H1 (cell line): ENCODE results near the gene MYO1G. TPM values are rescaled to one million over a fixed set of nuclear protein-coding genes. Genes with fewer than 3 reads are reported as not detected.

ENCODE experiments used
- CTCF ChIA-PET: fragments of 300-600 bp; sonication (Branson Sonifier 250); formaldehyde crosslinking; loops from one replicate; lab custom pipeline; 2021; ENCODE audit not compliant: partially characterized antibody; lab: Charles Lee
- POLR2A ChIA-PET: fragments of 300-600 bp; sonication (Branson Sonifier 250); formaldehyde crosslinking; loops from one replicate; lab custom pipeline; 2021; ENCODE audit warnings: inconsistent platforms; ENCODE audit not compliant: partially characterized antibody; lab: Charles Lee
- DNase-seq, 2 experiments: peaks; one replicate each; pipeline versions ENCODE4 v3.0.0 to v3.0.0-alpha.2; 2010 to 2022; ENCODE audit warnings: low spot score in 2 of 2, low read depth in 1 of 2, mixed read lengths in 1 of 2
- FAIRE-seq: peaks from 2 replicates; lab custom pipeline; 2011; peaks lifted over from hg19 to GRCh38; lab: Jason Lieb, UNC
- H2AFZ ChIP-seq: 2 replicates; pipeline ENCODE4 v1.8.1; 2012; ENCODE audit warnings: low read length, inconsistent platforms
- H2AK5ac ChIP-seq: 2 replicates; pipeline ENCODE4 v1.6.1; 2013; ENCODE audit warnings: low read depth, low read length
- H2BK120ac ChIP-seq: replicated peaks from 2 replicates; pipeline ENCODE3; 2013; ENCODE audit warnings: low read depth, low read length, inconsistent platforms
- H2BK12ac ChIP-seq: 2 replicates; pipeline ENCODE4 v1.6.1; 2013; ENCODE audit warnings: low read depth, low read length
- H2BK15ac ChIP-seq: 2 replicates; pipeline ENCODE4 v1.6.1; 2013; ENCODE audit warnings: low read length
- H2BK20ac ChIP-seq: 2 replicates; pipeline ENCODE4 v1.6.1; 2013; ENCODE audit warnings: low read length
- H2BK5ac ChIP-seq: 2 replicates; pipeline ENCODE4 v1.6.1; 2013; ENCODE audit warnings: low read depth, low read length
- H3K14ac ChIP-seq: 2 replicates; pipeline ENCODE4 v1.6.1; 2013; ENCODE audit warnings: inconsistent platforms; ENCODE audit not compliant: insufficient read length
- H3K18ac ChIP-seq: 2 replicates; pipeline ENCODE4 v1.6.1; 2013; ENCODE audit warnings: low read length; ENCODE audit errors: extremely low read depth
- H3K23ac ChIP-seq: 2 replicates; pipeline ENCODE4 v1.6.1; 2013; ENCODE audit warnings: inconsistent platforms; ENCODE audit not compliant: insufficient read length
- H3K23me2 ChIP-seq: 2 replicates; pipeline ENCODE4 v1.6.1; 2013; ENCODE audit warnings: low read depth, low read length
- H3K27ac ChIP-seq: 2 replicates; pipeline ENCODE4 v1.6.1; 2011; ENCODE audit warnings: low read depth, low read length, inconsistent platforms
- H3K27me3 ChIP-seq, 4 experiments: replicated peaks in 1 of 4; 1 replicate in 1 of 4; 2 replicates in 3 of 4; pipeline versions ENCODE4 v1.6.1 to v1.8.1; 2011 to 2013; ENCODE audit warnings: low read length in 3 of 4, mild to moderate bottlenecking in 3 of 4, inconsistent platforms in 2 of 4, mixed read lengths in 2 of 4, moderate library complexity in 1 of 4; ENCODE audit not compliant: control insufficient read depth in 3 of 4, insufficient read depth in 3 of 4; ENCODE audit errors: extremely low read depth in 1 of 4
- H3K36me3 ChIP-seq, 4 experiments: 2 replicates each; pipeline versions ENCODE4 v1.6.1 to v1.8.1; 2011 to 2013; ENCODE audit warnings: mild to moderate bottlenecking in 4 of 4, low read length in 3 of 4, moderate library complexity in 2 of 4, control low read depth in 1 of 4, inconsistent platforms in 1 of 4; ENCODE audit not compliant: insufficient read depth in 4 of 4, control insufficient read depth in 2 of 4
- H3K4ac ChIP-seq: replicated peaks from 2 replicates; pipeline ENCODE3; 2013; ENCODE audit warnings: low read length, low read depth, mixed read lengths, inconsistent platforms; ENCODE audit not compliant: insufficient read length
- H3K4me1 ChIP-seq, 4 experiments: replicated peaks in 1 of 4; 1 replicate in 1 of 4; 2 replicates in 3 of 4; pipeline versions ENCODE4 v1.6.1 to v1.8.1; 2011 to 2013; ENCODE audit warnings: low read length in 3 of 4, inconsistent platforms in 2 of 4, mixed read lengths in 1 of 4; ENCODE audit not compliant: insufficient read depth in 4 of 4, control insufficient read depth in 3 of 4
- H3K4me2 ChIP-seq, 2 experiments: 2 replicates each; pipeline versions ENCODE4 v1.6.1 to v1.8.1; 2011 to 2013; ENCODE audit warnings: low read depth in 2 of 2, low read length in 2 of 2, control low read depth in 1 of 2, inconsistent platforms in 1 of 2, mild to moderate bottlenecking in 1 of 2; ENCODE audit not compliant: insufficient read depth in 1 of 2
- H3K4me3 ChIP-seq, 4 experiments: fragments of 200-600, 300-600 bp in 1 of 4; sonication (generic), shearing (Covaris generic), sonication (Bioruptor Twin) in 1 of 4; 2 replicates each; pipeline versions ENCODE4 v1.5.1 to v1.8.1; 2011 to 2016; ENCODE audit warnings: low read length in 4 of 4, low read depth in 3 of 4, control low read depth in 2 of 4, inconsistent platforms in 2 of 4, mild to moderate bottlenecking in 2 of 4, mixed read lengths in 1 of 4, moderate library complexity in 1 of 4; ENCODE audit not compliant: insufficient read depth in 2 of 4; ENCODE audit errors: extremely low read depth in 1 of 4
- H3K56ac ChIP-seq: replicated peaks from 2 replicates; pipeline ENCODE3; 2013; ENCODE audit warnings: low read depth, mild to moderate bottlenecking, mixed read lengths, low read length, inconsistent platforms; ENCODE audit not compliant: insufficient read length
- H3K79me1 ChIP-seq: 2 replicates; pipeline ENCODE4 v1.6.1; 2013; ENCODE audit warnings: low read depth, low read length, control low read depth
- H3K79me2 ChIP-seq, 2 experiments: 2 replicates each; pipeline versions ENCODE4 v1.6.1 to v1.8.1; 2012 to 2013; ENCODE audit warnings: low read length in 2 of 2, mild to moderate bottlenecking in 2 of 2, inconsistent platforms in 1 of 2; ENCODE audit not compliant: insufficient read depth in 2 of 2, control insufficient read depth in 1 of 2
- H3K9ac ChIP-seq, 4 experiments: replicated peaks in 1 of 4; 1 replicate in 1 of 4; 2 replicates in 3 of 4; pipeline versions ENCODE4 v1.6.1 to v1.8.1; 2011 to 2013; ENCODE audit warnings: low read depth in 3 of 4, low read length in 3 of 4, control low read depth in 2 of 4, mild to moderate bottlenecking in 2 of 4, moderate library complexity in 2 of 4, inconsistent platforms in 1 of 4; ENCODE audit errors: extremely low read depth in 1 of 4
- H3K9me3 ChIP-seq, 2 experiments: 2 replicates each; pipeline versions ENCODE4 v1.6.1 to v1.8.1; 2012 to 2013; ENCODE audit warnings: mild to moderate bottlenecking in 2 of 2, moderate library complexity in 2 of 2, control low read depth in 1 of 2, inconsistent platforms in 1 of 2, low read depth in 1 of 2, low read length in 1 of 2, mixed read lengths in 1 of 2; ENCODE audit not compliant: insufficient read depth in 2 of 2
- H4K20me1 ChIP-seq, 2 experiments: replicated peaks in 1 of 2; 2 replicates each; pipeline versions ENCODE3 to v1.8.1; 2011 to 2013; ENCODE audit warnings: inconsistent platforms in 2 of 2, low read length in 2 of 2, mild to moderate bottlenecking in 1 of 2; ENCODE audit not compliant: insufficient read depth in 2 of 2, control insufficient read depth in 1 of 2
- H4K5ac ChIP-seq: 2 replicates; pipeline ENCODE4 v1.6.1; 2013; ENCODE audit warnings: low read length, low read depth, mixed read lengths, inconsistent platforms; ENCODE audit not compliant: insufficient read length
- H4K8ac ChIP-seq: 2 replicates; pipeline ENCODE4 v1.8.0; 2013; ENCODE audit warnings: mild to moderate bottlenecking, moderate library complexity, low read length, inconsistent platforms; ENCODE audit not compliant: insufficient read depth; ENCODE audit errors: extremely low read depth
- H4K91ac ChIP-seq: replicated peaks from 2 replicates; pipeline ENCODE3; 2013; ENCODE audit warnings: low read length, mixed read lengths, inconsistent platforms; ENCODE audit not compliant: insufficient read length
- MAFK ChIP-seq: IDR thresholded peaks from 2 replicates; pipeline ENCODE4 v1.6.1; 2012; ENCODE audit warnings: low read depth, mild to moderate bottlenecking, improper control_type of control experiment, low read length
- SIN3A ChIP-seq, 2 experiments: IDR thresholded peaks in 1 of 2; conservative IDR thresholded peaks in 1 of 2; 2 replicates each; pipeline ENCODE4 v1.6.1; 2011 to 2012; ENCODE audit warnings: low read length in 2 of 2, improper control_type of control experiment in 1 of 2, low read depth in 1 of 2, mild to moderate bottlenecking in 1 of 2
- SP2 ChIP-seq: IDR thresholded peaks from 2 replicates; pipeline ENCODE4 v1.6.1; 2012; ENCODE audit warnings: mild to moderate bottlenecking, low read length, inconsistent platforms
- TAF1 ChIP-seq: IDR thresholded peaks from 2 replicates; pipeline ENCODE4 v1.6.1; 2011; ENCODE audit warnings: mild to moderate bottlenecking, low read depth, low read length
- WGBS, 2 experiments: shearing (Covaris generic) in 1 of 2; methylation state at CpG; one replicate each; pipeline versions ENCODE4 v1.1.6 to v1.1.7; 2013 to 2015; ENCODE audit warnings: low lambda C conversion rate in 2 of 2, mixed read lengths in 2 of 2, inconsistent platforms in 1 of 2, low coverage in 1 of 2, missing lambda C conversion rate in 1 of 2; ENCODE audit not compliant: insufficient replicate concordance in 2 of 2, insufficient coverage in 1 of 2, insufficient read length in 1 of 2; ENCODE audit errors: extremely low coverage in 1 of 2, missing lambda C conversion rate in 1 of 2; 5-methylcytosine and 5-hydroxymethylcytosine counted together
- polyA plus RNA-seq, 7 experiments: library from polyadenylated mRNA; depleted of rRNA in 3 of 7; stranded (reverse) in 5 of 7; unstranded in 2 of 7; fragments of >200 nt in 5 of 7; fragments of 200-250 nt in 2 of 7; gene quantifications; 1 replicate in 5 of 7; 2 replicates in 1 of 7; 4 replicates in 1 of 7; pipeline versions ENCODE4 v1.2.1 to v1.2.3, GENCODE V29; 2011 to 2013; ENCODE audit warnings: missing spikeins in 2 of 7, mixed read lengths in 2 of 7
- total RNA-seq: library from RNA; stranded (reverse); fragmentation: NEBNext Ultra II Directional; extraction: Animal tissue kit (Norgen Biotek cat#: 25700); gene quantifications from 2 replicates; pipeline ENCODE4 v1.2.1, GENCODE V29; 2021

The MYO1G gene
- total and polyA plus RNA-seq, 2 of the 8 experiments (the other 6 are each of a cell fraction or from before 2014, with no cell fraction given): 0.08 to 0.19 TPM

GRCh38 chr7:45013465-45013967 lies 34.7 kb upstream of the MYO1G start:
- DNase-seq (no peak), FAIRE-seq (no peak)
- H3K23ac ChIP-seq: no peak overlapping the region
- peaks cover 0 to 7% of the 10 kb centered on the region in 2 experiments; a peak in 1 of 4 replicates for H3K9me3 ChIP-seq
- no peak overlapping the region for H3K4ac ChIP-seq
- no peak overlapping the region for H4K8ac ChIP-seq
- no peak overlapping the region for H3K4me3 ChIP-seq
- 86% methylated on average over 2 of the region's 2 CpGs; no CpG with 5 or more reads in 1 of the 2 experiments for WGBS, 2 experiments
- no peaks in the 10 kb centered on the region; a peak in 2 of 8 replicates for H3K36me3 ChIP-seq
- H3K9ac ChIP-seq: no peak overlapping the region
- peaks cover 5% of the 10 kb centered on the region for H3K79me1 ChIP-seq
- H3K14ac ChIP-seq: no peak overlapping the region
- H2AK5ac ChIP-seq: no peak overlapping the region
- no peak overlapping the region for H3K27ac ChIP-seq
- H3K27me3 ChIP-seq: no peaks in the 10 kb centered on the region
- H4K20me1 ChIP-seq: peaks cover 0 to 2% of the 10 kb centered on the region in 2 experiments
- no peak overlapping the region for H3K4me2 ChIP-seq
- H2BK12ac ChIP-seq: no peak overlapping the region
- H3K4me1 ChIP-seq: no peaks in the 10 kb centered on the region
- H2BK20ac ChIP-seq: no peak overlapping the region
- peaks cover 0 to 4% of the 10 kb centered on the region in 2 experiments; a peak in 1 of 4 replicates for H3K79me2 ChIP-seq
- ChIA-PET CTCF (interaction anchor here (2.3 kb wide), 1 partner anchor 40 kb away, joined by 6 read pairs; no protein-coding TSS in a partner anchor), POLR2A (interaction anchor here (1.0 to 1.2 kb wide), 2 partner anchors 11 to 13 kb away, joined by 3 to 4 read pairs; no protein-coding TSS in a partner anchor)
- H4K91ac ChIP-seq: no peak overlapping the region
- no peak overlapping the region for H4K5ac ChIP-seq
- no peak overlapping the region for H2AFZ ChIP-seq
- no peak overlapping the region for H2BK5ac ChIP-seq
- no peaks in the 10 kb centered on the region for H3K23me2 ChIP-seq
- no peak overlapping the region for H2BK120ac ChIP-seq
- no peak overlapping the region for H2BK15ac ChIP-seq
- no peak overlapping the region for H3K18ac ChIP-seq
- H3K56ac ChIP-seq: no peak overlapping the region
- TF ChIP-seq SIN3A (conservative IDR thresholded peaks at IDR 0.05 in 1 of 2, IDR thresholded peaks at IDR 0.05 in 1 of 2; ENCODE audit: low read depth in 1 of 2, low read length in 2 of 2) (no peak), TAF1 (no peak), MAFK (no peak), SP2 (no peak)
